Measurements from ENCODE around the gene GLRX5. TPM values are rescaled to one million over a fixed set of nuclear protein-coding genes. Genes with fewer than 3 reads are reported as not detected.
"Not testable (repeated sequence)": the region's sequence is repeated elsewhere in the genome, so short reads cannot be mapped to it uniquely, and the experiment has no call there.

Gene GLRX5
- total RNA-seq, 1 experiment from 2014 or later = 132 TPM

DNA sequence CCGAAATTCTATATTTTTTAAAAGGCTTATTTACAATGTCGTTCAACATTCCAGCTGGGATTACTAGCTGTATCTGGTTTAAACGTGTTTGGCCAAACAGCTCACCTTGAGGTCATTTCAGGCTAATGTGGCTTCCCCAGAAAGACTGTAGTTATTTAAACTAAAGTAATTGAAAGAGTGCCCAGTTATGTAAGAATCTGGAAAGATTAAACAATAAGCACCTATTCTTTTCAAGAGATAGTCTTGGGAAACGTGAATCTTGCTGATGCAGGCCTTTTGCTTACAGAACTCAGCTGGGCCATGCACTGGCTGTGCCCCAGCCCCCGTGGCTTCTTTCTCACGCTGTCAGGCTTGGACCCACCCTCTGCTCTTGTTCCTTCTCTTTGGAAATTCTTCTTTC lies 24.4 kb downstream of the GLRX5 start:
- H3K9me3 ChIP-seq (replicated peaks) = no peaks in the 10 kb centered on the region
- H3K36me3 ChIP-seq = no peaks in the 10 kb centered on the region
- no peak overlapping the region for H3K4me3 ChIP-seq
- H3K27me3 ChIP-seq = no peaks in the 10 kb centered on the region
- no peaks in the 10 kb centered on the region for H3K4me1 ChIP-seq
- DNase-seq = no peak
- no peak overlapping the region for H3K27ac ChIP-seq

- no peaks in the 10 kb centered on the region for H3K36me3 ChIP-seq
- H3K27ac ChIP-seq = no peak overlapping the region
- DNase-seq = peak; percentile 71 to 87
- no peaks in the 10 kb centered on the region for H3K27me3 ChIP-seq
- H3K4me3 ChIP-seq = no peak overlapping the region
- H3K4me1 ChIP-seq = no peaks in the 10 kb centered on the region
- no peaks in the 10 kb centered on the region for H3K9me3 ChIP-seq (replicated peaks)
These were observed 26.2 kb downstream of the GLRX5 start for GRCh38 chr14:95561001-95561412.

- no peaks in the 10 kb centered on the region for H3K9me3 ChIP-seq (replicated peaks)
- DNase-seq = peak; percentile 38 to 57
- peak overlapping the region; percentile 22; the same call in 1 of the 2 replicates for H3K4me3 ChIP-seq
These were observed 28.2 kb downstream of the GLRX5 start for GRCh38 chr14:95562892-95563685.

DNA sequence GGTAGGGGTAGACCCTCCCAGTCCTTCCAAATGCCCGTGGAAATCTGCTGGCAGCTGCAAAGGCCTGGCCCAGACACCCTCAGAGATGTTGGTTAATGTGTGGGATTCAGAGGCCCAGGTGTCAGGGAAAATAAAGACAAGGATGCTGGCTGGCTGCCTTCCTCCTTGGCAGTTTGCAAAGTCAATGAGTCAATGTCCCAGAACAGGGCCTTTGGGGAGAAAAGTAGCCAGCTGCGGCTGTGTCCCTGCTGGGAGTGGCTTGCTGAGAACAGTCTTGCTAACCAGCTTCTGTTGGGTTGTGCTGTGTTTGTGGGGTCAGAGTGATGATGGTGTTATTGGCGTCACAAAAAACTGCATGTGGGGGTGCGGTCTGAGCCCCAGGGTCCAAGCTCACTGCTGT lies 29.2 kb downstream of the GLRX5 start:
- Histone ChIP-seq H3K36me3 (no peaks in the 10 kb centered on the region), H3K4me3 (no peak overlapping the region), H3K4me1 (no peaks in the 10 kb centered on the region), H3K27ac (no peak overlapping the region), H3K9me3 (replicated peaks) (no peaks in the 10 kb centered on the region), H3K27me3 (no peaks in the 10 kb centered on the region)
- DNase-seq = peak; percentile 39 to 67

More at GRCh38 chr14:95562892-95563685, 28.2 kb downstream of the GLRX5 start:
- no peaks in the 10 kb centered on the region for H3K36me3 ChIP-seq
- no peaks in the 10 kb centered on the region for H3K4me1 ChIP-seq
- H3K27me3 ChIP-seq = no peaks in the 10 kb centered on the region
- no peak overlapping the region for H3K27ac ChIP-seq

- no peak overlapping the region for H3K27ac ChIP-seq
- H3K27me3 ChIP-seq = no peaks in the 10 kb centered on the region
- H3K9me3 ChIP-seq (replicated peaks) = no peaks in the 10 kb centered on the region
- H3K4me1 ChIP-seq = no peaks in the 10 kb centered on the region
- H3K36me3 ChIP-seq = no peaks in the 10 kb centered on the region
- no peak overlapping the region for H3K4me3 ChIP-seq
- DNase-seq = no peak
These were observed 34.6 kb downstream of the GLRX5 start for GRCh38 chr14:95569440-95569839.

GRCh38 chr14:95573313-95573712 lies 38.5 kb downstream of the GLRX5 start:
- no peaks in the 10 kb centered on the region for H3K27me3 ChIP-seq
- no peaks in the 10 kb centered on the region for H3K36me3 ChIP-seq
- no peaks in the 10 kb centered on the region for H3K4me1 ChIP-seq
- H3K9me3 ChIP-seq (replicated peaks) = no peaks in the 10 kb centered on the region
- H3K4me3 ChIP-seq = no peak overlapping the region
- H3K27ac ChIP-seq = no peak overlapping the region
- no peak for DNase-seq

DNA sequence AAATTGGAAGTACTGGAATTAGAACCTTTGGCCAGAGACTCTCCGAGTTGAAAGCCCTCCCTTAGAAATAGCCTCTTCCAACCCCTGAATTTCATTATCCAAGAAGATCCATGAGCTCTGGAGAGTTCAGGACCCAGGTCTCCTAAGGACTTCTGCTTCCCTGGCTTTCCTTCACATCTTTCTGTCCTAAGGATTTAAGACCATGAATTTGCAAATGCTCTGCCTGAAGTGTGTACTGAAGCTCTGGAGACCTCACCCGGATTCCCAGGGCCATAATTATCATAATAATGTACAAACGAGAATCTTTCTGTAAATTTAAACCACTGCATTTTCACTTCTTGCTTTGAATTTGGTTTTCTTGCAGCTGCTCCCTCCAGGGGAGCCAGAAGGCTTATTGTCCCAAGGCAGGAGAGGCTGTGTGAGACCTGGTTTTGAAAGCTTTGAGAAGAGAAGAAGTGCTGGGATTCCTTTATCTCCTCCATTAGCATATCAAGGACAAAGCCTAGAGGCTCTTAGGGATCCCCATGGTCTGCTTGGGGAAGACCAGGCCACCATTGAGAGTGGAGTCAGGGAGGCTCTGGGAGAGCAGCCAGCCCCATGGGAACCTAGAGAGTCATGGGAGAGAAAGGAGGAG lies 41.1 kb downstream of the GLRX5 start:
- Histone ChIP-seq H3K27me3 (no peaks in the 10 kb centered on the region), H3K4me3 (no peak overlapping the region), H3K36me3 (no peaks in the 10 kb centered on the region), H3K4me1 (no peaks in the 10 kb centered on the region), H3K27ac (no peak overlapping the region), H3K9me3 (replicated peaks) (no peaks in the 10 kb centered on the region)
- no peak for DNase-seq

- no peak overlapping the region for H3K27ac ChIP-seq
- no peaks in the 10 kb centered on the region for H3K27me3 ChIP-seq
- no peak for DNase-seq
- no peaks in the 10 kb centered on the region for H3K36me3 ChIP-seq
- no peak overlapping the region for H3K4me3 ChIP-seq
- no peaks in the 10 kb centered on the region for H3K4me1 ChIP-seq
- H3K9me3 ChIP-seq (replicated peaks) = no peaks in the 10 kb centered on the region
These were observed 42.4 kb downstream of the GLRX5 start for GRCh38 chr14:95577067-95577800.

- H3K4me3 ChIP-seq = no peak overlapping the region
- no peak for DNase-seq
- no peaks in the 10 kb centered on the region for H3K36me3 ChIP-seq
- no peaks in the 10 kb centered on the region for H3K9me3 ChIP-seq (replicated peaks)
- H3K27ac ChIP-seq = no peak overlapping the region
- H3K27me3 ChIP-seq = no peaks in the 10 kb centered on the region
- no peaks in the 10 kb centered on the region for H3K4me1 ChIP-seq
These were observed 43.0 kb downstream of the GLRX5 start for GRCh38 chr14:95577870-95578269.

GRCh38 chr14:95583836-95584617 lies 49.2 kb downstream of the GLRX5 start:
- H3K27me3 ChIP-seq; H3K4me1 ChIP-seq; H3K9me3 ChIP-seq (replicated peaks); H3K36me3 ChIP-seq; DNase-seq; H3K27ac ChIP-seq; H3K4me3 ChIP-seq: not testable (repeated sequence)

DNA sequence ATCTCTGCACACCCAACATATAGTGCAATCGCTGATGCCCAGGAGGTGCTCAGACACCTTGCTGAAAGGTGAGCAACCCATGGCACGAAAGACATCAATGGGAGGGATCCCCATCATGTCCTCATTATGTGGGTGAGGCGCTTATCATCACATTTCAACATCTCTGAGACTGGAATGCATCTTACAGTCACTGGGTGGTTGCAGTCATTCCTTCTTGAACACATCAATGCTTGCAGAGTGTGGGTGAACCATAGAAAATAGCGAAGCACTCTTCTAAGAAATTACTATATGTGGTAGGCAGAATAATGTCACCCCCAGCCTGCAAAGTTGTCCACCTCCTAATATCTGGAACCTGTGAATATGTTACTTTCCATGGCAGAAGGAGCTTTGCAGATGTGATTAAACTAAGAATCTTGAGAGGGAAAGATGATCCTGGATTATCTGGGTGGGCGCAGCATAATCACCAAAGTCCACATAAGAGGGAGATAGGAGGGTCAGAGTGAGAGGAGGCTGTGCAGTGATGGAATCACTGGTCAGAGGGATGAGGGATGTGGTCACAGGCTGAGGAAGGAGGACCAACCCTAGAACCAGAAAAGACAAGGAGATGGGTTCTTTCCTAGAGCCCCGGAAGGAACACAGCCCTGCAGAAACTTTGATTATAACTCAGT lies 51.2 kb downstream of the GLRX5 start:
- Histone ChIP-seq H3K9me3 (replicated peaks) (no peaks in the 10 kb centered on the region), H3K27ac (no peak overlapping the region), H3K4me1 (no peaks in the 10 kb centered on the region), H3K36me3 (no peaks in the 10 kb centered on the region), H3K27me3 (no peaks in the 10 kb centered on the region), H3K4me3 (no peak overlapping the region)
- no peak for DNase-seq

DNA sequence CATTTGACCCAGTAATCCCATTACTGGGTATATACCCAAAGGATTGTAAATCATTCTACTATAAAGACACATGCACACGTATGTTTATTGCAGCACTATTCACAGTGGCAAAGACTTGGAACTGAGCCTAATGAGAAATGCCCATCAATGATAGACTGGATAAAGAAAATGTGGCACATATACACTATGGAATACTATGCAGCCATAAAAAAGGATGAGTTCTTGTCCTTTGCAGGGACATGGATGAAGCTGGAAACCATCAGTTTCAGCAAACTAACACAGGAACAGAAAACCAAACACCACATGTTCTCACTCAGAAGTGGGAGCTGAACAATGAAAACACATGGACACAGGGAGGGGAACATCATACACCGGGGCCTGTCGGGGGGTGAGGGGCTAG lies 56.3 kb downstream of the GLRX5 start:
- H3K9me3 ChIP-seq (replicated peaks); H3K4me1 ChIP-seq; DNase-seq; H3K27ac ChIP-seq; H3K27me3 ChIP-seq; H3K36me3 ChIP-seq; H3K4me3 ChIP-seq: not testable (repeated sequence)

Data from SJCRH30 (cell line).